Epithelial cell of esophagus (primary cell): ENCODE data around the gene SPSB3.
"Not testable (repeated sequence)": the region's sequence is repeated elsewhere in the genome, so short reads cannot be mapped to it uniquely, and the experiment has no call there.

Experiments
- DNase-seq: peaks from one replicate; pipeline ENCODE4 v3.0.0; 2010; ENCODE audit warnings: low read depth
- H3K4me3 ChIP-seq: 2 replicates; pipeline ENCODE4 v1.5.1; 2011; ENCODE audit warnings: mild to moderate bottlenecking, low read length, control low read depth
- CTCF ChIP-seq: IDR thresholded peaks from 2 replicates; pipeline ENCODE4 v1.5.1; 2011; ENCODE audit warnings: low read depth, mild to moderate bottlenecking, low read length, control low read depth, inconsistent platforms; ENCODE audit not compliant: insufficient read depth; ENCODE audit errors: missing control alignments

SPSB3 gene

DNA sequence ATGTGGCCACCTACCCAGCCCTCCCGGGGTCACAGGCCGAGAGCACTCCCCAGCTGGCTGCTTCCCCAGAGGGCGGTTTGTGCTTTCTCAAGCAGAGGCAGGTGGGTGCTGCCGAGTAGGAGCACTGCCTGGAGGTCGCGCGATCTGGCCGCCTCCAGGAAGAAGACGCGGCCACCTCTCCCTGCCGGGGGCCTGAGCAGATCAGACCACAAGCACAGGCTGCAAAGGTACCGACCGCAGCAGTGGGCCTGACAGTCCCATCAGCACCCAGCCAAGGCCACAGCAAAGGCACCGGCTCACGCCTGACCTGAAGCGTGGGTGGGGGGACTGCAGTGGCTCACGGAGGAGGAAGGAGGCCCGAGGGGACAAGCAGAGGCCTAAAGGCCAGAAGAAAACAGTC, 26.3 kb upstream of the SPSB3 start:
- DNase-seq = no peak
- no peak for TF ChIP-seq CTCF
- no peak overlapping the region for H3K4me3 ChIP-seq

- DNase-seq = no peak
- no peak for TF ChIP-seq CTCF
- no peak overlapping the region for H3K4me3 ChIP-seq
Observed at GRCh38 chr16:1807626-1808025, 25.3 kb upstream of the SPSB3 start.

DNA sequence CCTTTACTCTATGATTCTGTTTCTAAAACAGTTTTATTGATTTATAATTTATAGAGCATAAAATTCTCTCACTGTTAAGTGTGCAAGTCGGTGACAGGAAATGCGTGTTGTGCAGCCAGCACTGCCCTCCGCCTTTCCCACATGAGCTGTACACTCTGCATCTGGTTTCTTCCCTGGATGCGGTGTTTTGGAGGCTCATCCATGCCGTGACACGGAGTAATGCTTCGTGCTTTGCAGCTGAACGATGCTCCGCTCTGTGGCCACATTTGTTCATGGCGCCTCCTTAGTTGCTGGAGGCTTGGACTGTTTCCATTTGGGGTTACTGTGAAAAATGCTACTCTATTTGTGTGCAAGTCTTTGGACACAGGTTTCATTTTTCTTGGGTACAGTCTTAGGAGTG, 18.3 kb upstream of the SPSB3 start:
- no peak for DNase-seq
- no peak for TF ChIP-seq CTCF
- no peak overlapping the region for H3K4me3 ChIP-seq

- H3K4me3 ChIP-seq, DNase-seq: not testable (repeated sequence)
Observed at GRCh38 chr16:1799263-1799662, 16.9 kb upstream of the SPSB3 start.

DNA sequence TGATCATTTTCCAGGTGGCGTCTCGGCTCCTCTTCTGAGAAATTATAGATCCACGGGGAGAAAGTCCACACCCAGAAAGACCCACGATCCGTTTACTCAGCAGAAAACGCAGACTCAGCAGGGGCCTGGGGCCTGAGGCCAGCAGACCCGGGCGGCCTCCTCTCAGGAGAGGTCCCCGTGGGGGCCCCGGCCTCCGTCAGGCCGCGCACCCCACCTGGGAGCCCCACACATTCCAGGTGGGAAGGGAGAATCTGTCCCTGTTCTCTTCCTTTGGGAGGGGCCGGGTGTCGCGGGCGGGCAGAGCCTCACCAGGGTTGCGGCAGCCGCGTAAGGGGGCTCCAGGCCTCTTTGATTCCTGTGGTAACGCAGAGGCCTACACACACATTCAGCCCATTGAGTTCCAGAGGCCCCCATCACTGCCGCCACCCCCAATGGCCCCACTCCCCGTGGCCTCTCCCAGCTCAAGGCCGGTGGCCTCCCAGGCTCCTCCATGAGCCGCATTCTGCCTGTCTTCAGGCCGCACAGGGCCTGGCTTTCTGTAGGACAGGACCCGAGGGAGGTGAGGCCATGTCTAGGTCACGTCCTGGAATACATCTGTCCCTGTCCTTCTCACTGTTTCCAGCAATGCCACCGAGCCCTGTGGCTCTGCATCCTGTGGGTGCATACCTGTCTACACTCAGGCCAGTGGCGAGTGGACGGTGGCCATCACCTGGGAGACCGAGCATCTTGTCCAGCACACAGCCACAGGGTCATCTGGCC, 12.7 kb upstream of the SPSB3 start:
- TF ChIP-seq CTCF = no peak
- DNase-seq = no peak

GRCh38 chr16:1794221-1794871, 12.0 kb upstream of the SPSB3 start:
- no peak for TF ChIP-seq CTCF
- H3K4me3 ChIP-seq = no peak overlapping the region

More for the DNA sequence above, 12.7 kb upstream of the SPSB3 start:
- no peak overlapping the region for H3K4me3 ChIP-seq

GRCh38 chr16:1793578-1794220, 11.3 kb upstream of the SPSB3 start, which contains the start of gene IGFALS:
TSS of gene IGFALS (minus strand) at chr16:1793705. CDS start at chr16:1793652, 53 bp downstream.
- no peak within 1 kb of the TSS for H3K4me3 ChIP-seq
- DNase-seq = no peak
- no peak for TF ChIP-seq CTCF

More at GRCh38 chr16:1794221-1794871, 12.0 kb upstream of the SPSB3 start:
- DNase-seq = no peak
